ENCODE data around the gene CNIH4.

GRCh38 chr1:224407571-224408293, 51.1 kb downstream of the CNIH4 start:
- no peak for TF ChIP-seq FOXA1 (IDR thresholded peaks at IDR 0.05)
- no peak for TF ChIP-seq SP1 (IDR thresholded peaks at IDR 0.05)
- TF ChIP-seq CTCF (IDR thresholded peaks at IDR 0.05; ENCODE audit: low read depth, low read length, missing input control): no peak
